Measurements from ENCODE around the gene GATAD2A. TPM values are rescaled to one million over a fixed set of nuclear protein-coding genes. Genes with fewer than 3 reads are reported as not detected.

Gene GATAD2A
- total RNA-seq, 1 donor from 2014 or later: 150 TPM

GRCh38 chr19:19495614-19496603 lies 90.4 kb downstream of the GATAD2A start:
- H3K27ac Mint-ChIP-seq (ENCODE audit: unreplicated experiment): no peak overlapping the region
- no peaks in the 10 kb centered on the region for H3K4me1 Mint-ChIP-seq
- no peak overlapping the region for H3K4me3 Mint-ChIP-seq
- no peak for TF ChIP-seq CTCF (conservative IDR thresholded peaks at IDR 0.05)
- H3K9me3 Mint-ChIP-seq: no peaks in the 10 kb centered on the region
- H3K27me3 Mint-ChIP-seq (ENCODE audit: low read depth): no peaks in the 10 kb centered on the region
- no peak for DNase-seq (ENCODE audit: low read depth, low spot score)
- H3K36me3 Mint-ChIP-seq (ENCODE audit: low read depth): no peaks in the 10 kb centered on the region

GRCh38 chr19:19498255-19498991 lies 92.9 kb downstream of the GATAD2A start:
- no peak for TF ChIP-seq CTCF (conservative IDR thresholded peaks at IDR 0.05)
- Mint-ChIP-seq H3K9me3 (no peaks in the 10 kb centered on the region), H3K36me3 (ENCODE audit: low read depth) (peaks cover 2% of the 10 kb centered on the region), H3K4me1 (no peaks in the 10 kb centered on the region), H3K27me3 (ENCODE audit: low read depth) (no peaks in the 10 kb centered on the region), H3K4me3 (no peak overlapping the region), H3K27ac (ENCODE audit: unreplicated experiment) (no peak overlapping the region)
- no peak for DNase-seq (ENCODE audit: low read depth, low spot score)

GRCh38 chr19:19499272-19499995 lies 94.0 kb downstream of the GATAD2A start:
- H3K36me3 Mint-ChIP-seq (ENCODE audit: low read depth): peaks cover 7% of the 10 kb centered on the region

GRCh38 chr19:19500975-19501644 lies 95.6 kb downstream of the GATAD2A start:
- Mint-ChIP-seq H3K36me3 (ENCODE audit: low read depth) (peaks cover 7% of the 10 kb centered on the region), H3K9me3 (no peaks in the 10 kb centered on the region), H3K4me3 (no peak overlapping the region), H3K4me1 (no peaks in the 10 kb centered on the region), H3K27me3 (ENCODE audit: low read depth) (no peaks in the 10 kb centered on the region), H3K27ac (ENCODE audit: unreplicated experiment) (no peak overlapping the region)
- TF ChIP-seq CTCF (conservative IDR thresholded peaks at IDR 0.05): no peak
- DNase-seq (ENCODE audit: low read depth, low spot score): no peak

More at GRCh38 chr19:19499272-19499995, 94.0 kb downstream of the GATAD2A start:
- H3K4me3 Mint-ChIP-seq: no peak overlapping the region
- no peak for DNase-seq (ENCODE audit: low read depth, low spot score)
- TF ChIP-seq CTCF (conservative IDR thresholded peaks at IDR 0.05): no peak
- H3K4me1 Mint-ChIP-seq: no peaks in the 10 kb centered on the region
- H3K27ac Mint-ChIP-seq (ENCODE audit: unreplicated experiment): no peak overlapping the region
- H3K27me3 Mint-ChIP-seq (ENCODE audit: low read depth): no peaks in the 10 kb centered on the region
- no peaks in the 10 kb centered on the region for H3K9me3 Mint-ChIP-seq

GRCh38 chr19:19501798-19502197 lies 96.3 kb downstream of the GATAD2A start:
- no peak for TF ChIP-seq CTCF (conservative IDR thresholded peaks at IDR 0.05)
- Mint-ChIP-seq H3K4me3 (no peak overlapping the region), H3K27me3 (ENCODE audit: low read depth) (no peaks in the 10 kb centered on the region), H3K4me1 (no peaks in the 10 kb centered on the region), H3K27ac (ENCODE audit: unreplicated experiment) (no peak overlapping the region), H3K9me3 (no peaks in the 10 kb centered on the region), H3K36me3 (ENCODE audit: low read depth) (peaks cover 7% of the 10 kb centered on the region)
- DNase-seq (ENCODE audit: low read depth, low spot score): no peak

Data from neural crest cell (in vitro differentiated cells).